GM18508 (cell line): ENCODE measurements around the gene KCNMB2.

Experiments
- ATAC-seq: cut with Tn5 transposase; IDR thresholded peaks from one replicate; pipeline ENCODE4 v1.9.1; 2021; ENCODE audit warnings: moderate number of reproducible peaks; ENCODE audit not compliant: insufficient read depth, unreplicated experiment

The KCNMB2 gene

GRCh38 chr3:178787960-178788359 is 251.7 kb downstream of the KCNMB2 start:
- no peak for ATAC-seq

GRCh38 chr3:178794711-178795110 is 258.5 kb downstream of the KCNMB2 start:
- ATAC-seq: no peak

GRCh38 chr3:178795349-178795748 is 259.1 kb downstream of the KCNMB2 start:
- ATAC-seq: no peak

- ATAC-seq: no peak
Measured at GRCh38 chr3:178802259-178802658, 266.0 kb downstream of the KCNMB2 start.

GRCh38 chr3:178802993-178803693 is 266.9 kb downstream of the KCNMB2 start:
- ATAC-seq: no peak

- no peak for ATAC-seq
Measured at GRCh38 chr3:178804606-178805005, 268.4 kb downstream of the KCNMB2 start.

- no peak for ATAC-seq
Measured at GRCh38 chr3:178805741-178806140, 269.5 kb downstream of the KCNMB2 start.

GRCh38 chr3:178806651-178807050 is 270.4 kb downstream of the KCNMB2 start:
- no peak for ATAC-seq

- no peak for ATAC-seq
Measured at GRCh38 chr3:178807694-178808093, 271.5 kb downstream of the KCNMB2 start.

- no peak for ATAC-seq
Measured at GRCh38 chr3:178808748-178809147, 272.5 kb downstream of the KCNMB2 start.

- ATAC-seq: no peak
Measured at GRCh38 chr3:178810181-178810580, 273.9 kb downstream of the KCNMB2 start.

- no peak for ATAC-seq
Measured at GRCh38 chr3:178822722-178823121, 286.5 kb downstream of the KCNMB2 start.

GRCh38 chr3:178823150-178823549 is 286.9 kb downstream of the KCNMB2 start:
- no peak for ATAC-seq

- no peak for ATAC-seq
Measured at GRCh38 chr3:178823591-178824246, 287.5 kb downstream of the KCNMB2 start.

GRCh38 chr3:178826435-178827123 is 290.3 kb downstream of the KCNMB2 start:
- no peak for ATAC-seq

- ATAC-seq: no peak
Measured at GRCh38 chr3:178827285-178827856, 291.1 kb downstream of the KCNMB2 start.

GRCh38 chr3:178833695-178834094 is 297.5 kb downstream of the KCNMB2 start:
- no peak for ATAC-seq

GRCh38 chr3:178835033-178835432 is 298.8 kb downstream of the KCNMB2 start:
- ATAC-seq: no peak

GRCh38 chr3:178837512-178837911 is 301.3 kb downstream of the KCNMB2 start:
- ATAC-seq: no peak

- ATAC-seq: no peak
Measured at GRCh38 chr3:178840586-178840985, 304.4 kb downstream of the KCNMB2 start.

- ATAC-seq: no peak
Measured at GRCh38 chr3:178841011-178841410, 304.8 kb downstream of the KCNMB2 start.
